ENCODE data around the gene DCDC1. TPM values are rescaled to one million over a fixed set of nuclear protein-coding genes. Genes with fewer than 3 reads are reported as not detected.

The DCDC1 gene
- total RNA-seq, 1 experiment from 2014 or later: 2.2 TPM

DNA sequence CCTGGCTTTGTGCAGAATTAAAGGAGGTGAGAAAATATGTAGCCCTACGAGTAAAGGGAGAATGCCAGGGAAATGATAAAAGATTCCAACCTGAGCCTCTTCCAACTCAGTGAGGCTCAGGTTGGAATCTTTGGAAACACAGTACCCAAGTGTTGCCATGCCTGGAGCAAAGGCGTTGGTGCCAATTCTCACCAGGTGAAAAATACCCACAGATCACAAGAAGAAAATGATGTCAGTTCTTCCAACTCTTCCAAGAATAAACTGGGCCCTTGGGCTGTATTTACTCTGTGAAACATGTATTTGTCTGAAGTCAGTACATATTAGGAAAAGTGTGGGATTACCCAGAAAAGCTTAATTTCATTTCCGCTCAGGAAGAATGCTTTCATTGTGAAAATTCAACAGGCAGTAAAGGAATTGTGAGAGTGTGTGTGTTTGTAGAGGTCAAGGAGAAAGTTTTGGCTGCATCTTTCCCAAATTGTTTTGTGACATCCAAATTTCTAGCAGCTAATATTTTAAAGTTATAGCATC, 548.0 kb downstream of the DCDC1 start:
- Histone ChIP-seq H4K20me1 (ENCODE audit: insufficient read depth) (no peaks in the 10 kb centered on the region), H3K4me2 (no peak overlapping the region), H3K36me3 (ENCODE audit: low read depth) (no peaks in the 10 kb centered on the region), H3K27ac (no peak overlapping the region), H2AFZ (no peak overlapping the region), H3K4me1 (replicated peaks; ENCODE audit: insufficient read depth) (no peaks in the 10 kb centered on the region), H3K4me3 (no peak overlapping the region), H3K9me3 (ENCODE audit: insufficient read depth, low read depth) (no peaks in the 10 kb centered on the region), H3F3A (ENCODE audit: insufficient read depth, low read depth) (no peaks in the 10 kb centered on the region), H3K27me3 (ENCODE audit: insufficient read depth, low read depth) (no peaks in the 10 kb centered on the region; the same call in 1 of the 2 replicates), H3K79me2 (ENCODE audit: low read depth) (no peaks in the 10 kb centered on the region), H3K9me2 (ENCODE audit: insufficient read depth) (no peaks in the 10 kb centered on the region)
- CTCF ChIA-PET: no interaction called here
- POLR2A ChIA-PET (ENCODE audit: unreplicated experiment): no interaction called here
- DNase-seq: no peak
- TF ChIP-seq EZH2 (IDR thresholded peaks at IDR 0.05; ENCODE audit: low read depth): no peak
- TF ChIP-seq, protein P1, sequence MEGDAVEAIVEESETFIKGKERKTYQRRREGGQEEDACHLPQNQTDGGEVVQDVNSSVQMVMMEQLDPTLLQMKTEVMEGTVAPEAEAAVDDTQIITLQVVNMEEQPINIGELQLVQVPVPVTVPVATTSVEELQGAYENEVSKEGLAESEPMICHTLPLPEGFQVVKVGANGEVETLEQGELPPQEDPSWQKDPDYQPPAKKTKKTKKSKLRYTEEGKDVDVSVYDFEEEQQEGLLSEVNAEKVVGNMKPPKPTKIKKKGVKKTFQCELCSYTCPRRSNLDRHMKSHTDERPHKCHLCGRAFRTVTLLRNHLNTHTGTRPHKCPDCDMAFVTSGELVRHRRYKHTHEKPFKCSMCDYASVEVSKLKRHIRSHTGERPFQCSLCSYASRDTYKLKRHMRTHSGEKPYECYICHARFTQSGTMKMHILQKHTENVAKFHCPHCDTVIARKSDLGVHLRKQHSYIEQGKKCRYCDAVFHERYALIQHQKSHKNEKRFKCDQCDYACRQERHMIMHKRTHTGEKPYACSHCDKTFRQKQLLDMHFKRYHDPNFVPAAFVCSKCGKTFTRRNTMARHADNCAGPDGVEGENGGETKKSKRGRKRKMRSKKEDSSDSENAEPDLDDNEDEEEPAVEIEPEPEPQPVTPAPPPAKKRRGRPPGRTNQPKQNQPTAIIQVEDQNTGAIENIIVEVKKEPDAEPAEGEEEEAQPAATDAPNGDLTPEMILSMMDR (conservative IDR thresholded peaks at IDR 0.05): no peak
- BruUV-seq (replicated peaks): no TSS peak
- intact Hi-C loops (cut with micrococcal nuclease; ENCODE audit: unreplicated experiment): no loop called here

DNA sequence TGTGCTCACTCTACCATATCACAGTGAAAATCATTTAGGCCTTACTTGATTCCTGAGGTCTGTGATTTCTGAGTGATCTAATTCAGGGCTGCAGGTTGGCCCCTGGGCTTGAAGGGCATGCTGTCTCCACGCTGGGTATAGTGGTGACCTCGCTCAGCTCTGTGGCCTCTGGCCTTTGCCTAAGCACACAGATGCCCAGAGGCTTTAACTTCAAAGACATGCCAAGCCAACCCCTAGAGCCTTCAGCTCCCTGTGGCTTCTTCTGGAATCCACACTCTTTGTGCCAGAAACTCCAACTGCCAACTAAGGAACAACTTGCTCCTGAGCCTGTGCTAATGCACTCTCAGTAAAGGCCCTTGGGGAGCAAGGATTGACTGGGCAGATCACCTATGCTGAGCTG, 550.8 kb downstream of the DCDC1 start:
- ChIA-PET POLR2A (ENCODE audit: unreplicated experiment) (no interaction called here), CTCF (no interaction called here)
- H2AFZ ChIP-seq: no peak overlapping the region
- no peaks in the 10 kb centered on the region for H3K9me2 ChIP-seq (ENCODE audit: insufficient read depth)
- H3K4me3 ChIP-seq: no peak overlapping the region
- H3K27me3 ChIP-seq (ENCODE audit: insufficient read depth, low read depth): no peaks in the 10 kb centered on the region
- no peaks in the 10 kb centered on the region for H3K36me3 ChIP-seq (ENCODE audit: low read depth)
- no peaks in the 10 kb centered on the region for H3K79me2 ChIP-seq (ENCODE audit: low read depth)
- no peak overlapping the region for H3K4me2 ChIP-seq
- intact Hi-C loops (cut with micrococcal nuclease; ENCODE audit: unreplicated experiment): loop anchor here (10.0 kb wide), 1 partner anchor 56 kb away; no protein-coding TSS in a partner anchor
- DNase-seq: no peak
- H3K9me3 ChIP-seq (ENCODE audit: insufficient read depth, low read depth): no peaks in the 10 kb centered on the region
- no TSS peak for BruUV-seq (replicated peaks)
- no peaks in the 10 kb centered on the region for H3K4me1 ChIP-seq (replicated peaks; ENCODE audit: insufficient read depth)
- no peak overlapping the region for H3K27ac ChIP-seq
- H3F3A ChIP-seq (ENCODE audit: insufficient read depth, low read depth): no peaks in the 10 kb centered on the region
- TF ChIP-seq EZH2 (IDR thresholded peaks at IDR 0.05; ENCODE audit: low read depth): no peak
- TF ChIP-seq, protein P1 (conservative IDR thresholded peaks at IDR 0.05): no peak
- H4K20me1 ChIP-seq (ENCODE audit: insufficient read depth): no peaks in the 10 kb centered on the region

DNA sequence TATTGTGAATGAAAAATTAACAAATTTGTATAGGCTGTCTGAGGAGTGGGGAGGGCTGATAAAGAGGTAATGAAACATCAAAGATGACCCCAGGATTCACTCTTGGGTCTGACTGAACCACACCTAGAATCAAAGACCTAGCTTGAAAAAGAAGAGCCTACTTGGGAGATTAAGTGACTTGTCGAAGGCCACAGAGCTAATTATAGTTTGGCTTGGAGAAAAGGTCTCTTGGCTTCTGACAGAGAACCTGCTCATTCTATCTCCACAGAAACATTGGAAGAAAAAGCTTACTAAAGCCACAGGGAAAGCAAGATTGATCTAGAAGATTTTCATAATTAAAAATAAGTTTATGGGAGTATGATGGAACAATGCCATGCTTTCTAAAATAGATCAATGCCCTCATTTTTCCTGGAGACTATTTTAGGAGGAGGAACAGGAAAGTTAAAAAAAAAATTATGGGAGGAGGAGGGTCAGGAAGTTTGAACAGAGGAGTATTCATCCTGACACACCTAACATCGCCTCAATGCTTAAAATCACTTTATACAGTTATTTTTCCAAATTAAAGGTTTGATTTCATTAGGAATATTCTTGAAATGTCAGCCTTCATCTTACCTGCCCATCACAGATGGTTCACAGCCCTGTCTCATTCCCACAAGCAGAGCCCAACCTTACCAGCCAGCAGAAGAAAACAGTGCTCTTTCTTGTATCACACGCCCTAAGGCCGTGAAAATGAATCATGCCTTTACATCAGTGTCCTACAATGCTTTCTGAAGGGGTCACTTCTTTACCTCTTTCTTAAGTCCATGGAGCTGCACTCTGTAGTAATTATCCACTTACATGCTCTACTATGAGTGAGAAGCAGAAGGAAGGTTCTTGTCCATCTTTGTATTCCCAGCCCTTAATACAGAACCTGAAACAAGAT, 552.3 kb downstream of the DCDC1 start:
- Histone ChIP-seq H3K27ac (no peak overlapping the region), H3K4me1 (replicated peaks; ENCODE audit: insufficient read depth) (no peaks in the 10 kb centered on the region), H3K79me2 (ENCODE audit: low read depth) (no peaks in the 10 kb centered on the region), H3K4me3 (no peak overlapping the region), H2AFZ (no peak overlapping the region), H3K36me3 (ENCODE audit: low read depth) (no peaks in the 10 kb centered on the region), H3K4me2 (no peak overlapping the region), H3F3A (ENCODE audit: insufficient read depth, low read depth) (no peaks in the 10 kb centered on the region), H3K9me3 (ENCODE audit: insufficient read depth, low read depth) (no peaks in the 10 kb centered on the region), H3K9me2 (ENCODE audit: insufficient read depth) (no peaks in the 10 kb centered on the region), H4K20me1 (ENCODE audit: insufficient read depth) (no peaks in the 10 kb centered on the region), H3K27me3 (ENCODE audit: insufficient read depth, low read depth) (no peaks in the 10 kb centered on the region)
- TF ChIP-seq, protein P1 (conservative IDR thresholded peaks at IDR 0.05): no peak
- ChIA-PET CTCF (no interaction called here), POLR2A (ENCODE audit: unreplicated experiment) (no interaction called here)
- no TSS peak for BruUV-seq (replicated peaks)
- intact Hi-C loops (cut with micrococcal nuclease; ENCODE audit: unreplicated experiment): loop anchor here (10.0 kb wide), 1 partner anchor 58 kb away; no protein-coding TSS in a partner anchor
- DNase-seq: no peak
